ENCODE measurements around the gene PRMT3. TPM values are rescaled to one million over a fixed set of nuclear protein-coding genes. Genes with fewer than 3 reads are reported as not detected.

Gene PRMT3
- total and polyA plus RNA-seq, 2 of the 4 experiments (the other 2 are of a cell fraction), result 8.8 to 11.3 TPM

DNA sequence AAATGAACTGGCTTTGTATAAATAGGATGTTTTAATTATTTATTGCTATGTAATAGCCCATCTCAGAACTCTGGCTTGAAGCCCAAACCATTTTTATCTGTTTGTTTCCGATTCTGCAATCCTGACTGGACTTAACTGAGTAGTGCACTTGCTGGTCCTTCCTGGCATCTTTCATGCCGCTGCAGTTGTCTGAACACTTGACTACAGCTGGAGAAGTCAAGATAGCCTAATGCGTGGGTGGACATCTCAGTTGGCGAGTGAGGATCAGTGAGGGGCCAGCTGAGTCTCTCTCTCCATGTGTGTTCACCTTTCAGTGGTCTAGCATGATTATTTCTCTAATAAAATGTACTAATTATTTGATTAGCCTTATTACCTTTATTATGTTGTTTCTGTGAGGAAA, 105.8 kb downstream of the PRMT3 start:
- Histone ChIP-seq H2BK120ac (ENCODE audit: low read depth, low read length) (no peak overlapping the region), H4K20me1 (ENCODE audit: insufficient read depth, low read length) (no peaks in the 10 kb centered on the region), H4K8ac (ENCODE audit: low read depth in 2 of 2, low read length in 2 of 2) (no peak overlapping the region), H2AK9ac (replicated peaks; ENCODE audit: low read depth, low read length, poor library complexity) (no peak overlapping the region), H2BK15ac (ENCODE audit: low read depth, low read length) (no peak overlapping the region), H2AFZ (replicated peaks; ENCODE audit: low read length, poor library complexity) (peak overlapping the region; percentile 34), H3K4me1 (ENCODE audit: control insufficient read depth, insufficient read depth, low read length) (no peaks in the 10 kb centered on the region), H3K27me3 (ENCODE audit: control insufficient read depth, insufficient read depth, low read length) (no peaks in the 10 kb centered on the region), H4K5ac (ENCODE audit: low read depth, low read length) (no peak overlapping the region), H4K91ac (ENCODE audit: insufficient read depth, low read depth, low read length) (no peak overlapping the region), H3K27ac (ENCODE audit: insufficient read depth, low read length) (no peak overlapping the region), H3K23ac (ENCODE audit: low read depth, low read length) (no peak overlapping the region), H3K18ac (ENCODE audit: low read depth, low read length) (no peak overlapping the region), H3K9me1 (ENCODE audit: insufficient read depth, low read length) (peaks cover 3% of the 10 kb centered on the region; the same call in 1 of the 2 replicates), H3K9ac (ENCODE audit: low read depth, low read length) (no peak overlapping the region), H3K36me3 (ENCODE audit: control insufficient read depth, insufficient read depth, low read length) (no peaks in the 10 kb centered on the region), H2BK20ac (ENCODE audit: low read depth, low read length) (no peak overlapping the region), H3K4me2 (ENCODE audit: low read depth, low read length) (no peak overlapping the region), H3K4me3 (ENCODE audit: insufficient read depth, low read depth, low read length) (no peak overlapping the region), H3K79me1 (ENCODE audit: low read depth in 1 of 2, low read length in 2 of 2) (no peaks in the 10 kb centered on the region), H3K56ac (ENCODE audit: extremely low read depth, insufficient read depth, low read length) (no peak overlapping the region), H2AK5ac (ENCODE audit: low read depth, low read length) (no peak overlapping the region), H2BK5ac (ENCODE audit: low read depth, low read length, poor library complexity, severe bottlenecking) (no peak overlapping the region), H3K4ac (ENCODE audit: low read depth, low read length) (no peak overlapping the region), H3K14ac (replicated peaks; ENCODE audit: low read depth, low read length) (no peak overlapping the region), H3K9me3 (ENCODE audit: control insufficient read depth, insufficient read depth, low read length) (no peaks in the 10 kb centered on the region)
- TF ChIP-seq NFE2L2 (IDR thresholded peaks at IDR 0.05; ENCODE audit: low read depth, low read length) (no peak), ELK1 (IDR thresholded peaks at IDR 0.05; ENCODE audit: borderline replicate concordance, low read depth, low read length) (no peak), RAD21 (IDR thresholded peaks at IDR 0.05; ENCODE audit: low read length) (no peak), FOS (IDR thresholded peaks at IDR 0.05; ENCODE audit: low read depth, low read length) (no peak), CHD1 (IDR thresholded peaks at IDR 0.05; ENCODE audit: low read depth, low read length) (no peak), BHLHE40 (IDR thresholded peaks at IDR 0.05; ENCODE audit: low read depth, low read length) (no peak), RCOR1 (IDR thresholded peaks at IDR 0.05; ENCODE audit: insufficient replicate concordance, low read length) (no peak), MXI1 (IDR thresholded peaks at IDR 0.05; ENCODE audit: borderline replicate concordance, low read depth, low read length) (no peak), CTCF (conservative IDR thresholded peaks at IDR 0.05; ENCODE audit: low read depth, low read length) (no peak), RFX5 (IDR thresholded peaks at IDR 0.05; ENCODE audit: low read depth, low read length) (no peak), CEBPB (IDR thresholded peaks at IDR 0.05; ENCODE audit: low read depth, low read length) (no peak), POLR2A (IDR thresholded peaks at IDR 0.05; ENCODE audit: low read depth, low read length) (no peak), MAZ (IDR thresholded peaks at IDR 0.05; ENCODE audit: borderline replicate concordance, low read depth, low read length) (no peak), SMC3 (IDR thresholded peaks at IDR 0.05; ENCODE audit: low read depth, low read length) (no peak), MAFK (IDR thresholded peaks at IDR 0.05; ENCODE audit: low read depth, low read length) (no peak)
- TF ChIP-seq, protein P1, sequence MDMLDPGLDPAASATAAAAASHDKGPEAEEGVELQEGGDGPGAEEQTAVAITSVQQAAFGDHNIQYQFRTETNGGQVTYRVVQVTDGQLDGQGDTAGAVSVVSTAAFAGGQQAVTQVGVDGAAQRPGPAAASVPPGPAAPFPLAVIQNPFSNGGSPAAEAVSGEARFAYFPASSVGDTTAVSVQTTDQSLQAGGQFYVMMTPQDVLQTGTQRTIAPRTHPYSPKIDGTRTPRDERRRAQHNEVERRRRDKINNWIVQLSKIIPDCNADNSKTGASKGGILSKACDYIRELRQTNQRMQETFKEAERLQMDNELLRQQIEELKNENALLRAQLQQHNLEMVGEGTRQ (IDR thresholded peaks at IDR 0.05; ENCODE audit: low read depth, low read length), result no peak
- CTCF ChIA-PET, result no interaction called here
- intact Hi-C loops (cut with micrococcal nuclease) (no loop called here), in situ Hi-C loops (cut with MboI; ENCODE audit: low sequenced_read_pairs) (no loop called here), dilution Hi-C loops (cut with HindIII; ENCODE audit: low sequenced_read_pairs, unreplicated experiment) (no loop called here)
- POLR2A ChIA-PET (ENCODE audit: unreplicated experiment), result interaction anchor here (0.6 kb wide), 1 partner anchor 83 kb away, joined by 4 read pairs; no protein-coding TSS in a partner anchor
- DNase-seq (no peak), ATAC-seq (ENCODE audit: low read depth) (no peak)
- no TSS peak for BruUV-seq (replicated peaks)
- no CpG with 5 or more reads among the region's 4 CpGs for WGBS, 2 experiments (ENCODE audit: extremely low coverage in 2 of 2, insufficient read length in 1 of 2)
